Neural cell (in vitro differentiated cells): Measurements from ENCODE around the gene CADPS2.

Source experiments
- CTCF ChIP-seq: fragments of 450-650 bp; IDR thresholded peaks from 2 replicates; pipeline ENCODE4 v1.5.1; 2014; ENCODE audit warnings: antibody characterized with exemption, mild to moderate bottlenecking, moderate library complexity; ENCODE audit not compliant: poor library complexity, severe bottlenecking
- EP300 ChIP-seq: fragments of 450-650 bp; conservative IDR thresholded peaks from 2 replicates; pipeline ENCODE4 v1.6.1; 2014; ENCODE audit warnings: antibody characterized with exemption, mild to moderate bottlenecking, moderate library complexity; ENCODE audit not compliant: poor library complexity, severe bottlenecking
- EZH2 ChIP-seq: fragments of 200-600, 300-800 bp; shearing (Covaris generic), sonication (generic); IDR thresholded peaks from 2 replicates; pipeline ENCODE4 v1.6.1; 2014; ENCODE audit warnings: antibody characterized with exemption, low read length, borderline replicate concordance, mild to moderate bottlenecking; ENCODE audit not compliant: insufficient read depth, poor library complexity, severe bottlenecking
- SMC3 ChIP-seq: fragments of 450-650 bp; conservative IDR thresholded peaks from 2 replicates; pipeline ENCODE4 v1.6.1; 2014; ENCODE audit warnings: antibody characterized with exemption, mild to moderate bottlenecking, moderate library complexity; ENCODE audit not compliant: poor library complexity
- TAF1 ChIP-seq: IDR thresholded peaks from 2 replicates; pipeline ENCODE4 v1.6.1; 2012; ENCODE audit warnings: low read depth
- TF ChIP-seq, protein P1 (sequence below): IDR thresholded peaks from 2 replicates; pipeline ENCODE4 v1.6.1; 2012; ENCODE audit warnings: borderline replicate concordance

DNA sequence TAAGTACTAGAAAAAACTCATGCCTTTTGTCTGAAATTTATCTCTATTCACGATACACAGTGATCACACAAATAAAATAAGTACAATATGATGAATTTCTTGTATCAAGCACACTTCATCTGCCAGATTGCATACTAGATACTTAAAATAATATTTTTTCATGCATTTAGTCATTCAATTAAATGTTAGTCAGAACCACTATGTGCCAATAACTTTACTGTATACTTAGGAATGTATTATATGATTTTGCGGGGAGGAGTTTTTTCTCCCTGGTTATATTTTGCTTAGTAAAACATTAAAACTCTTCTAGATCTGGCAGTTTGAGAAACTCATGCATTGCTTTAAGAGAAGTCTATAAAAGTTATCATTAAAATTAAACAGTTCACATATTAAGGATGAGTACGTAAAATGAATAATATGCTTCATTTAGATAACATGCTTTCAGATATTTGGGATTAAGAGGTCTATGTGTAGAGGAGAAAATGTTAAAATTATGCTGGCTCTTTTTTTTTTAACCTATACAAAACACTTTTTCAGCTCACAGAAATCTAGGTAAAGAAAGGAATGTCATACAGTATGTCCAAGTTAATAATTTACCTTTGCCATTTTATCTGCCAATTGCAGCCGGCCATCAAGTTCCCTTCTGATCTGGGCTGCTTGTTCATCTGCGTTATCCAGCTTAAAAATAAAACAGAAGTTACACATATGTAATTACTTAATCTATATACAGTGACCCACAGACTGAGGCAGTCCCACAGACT, 257.4 kb downstream of the CADPS2 start:
- TF ChIP-seq, protein P1, sequence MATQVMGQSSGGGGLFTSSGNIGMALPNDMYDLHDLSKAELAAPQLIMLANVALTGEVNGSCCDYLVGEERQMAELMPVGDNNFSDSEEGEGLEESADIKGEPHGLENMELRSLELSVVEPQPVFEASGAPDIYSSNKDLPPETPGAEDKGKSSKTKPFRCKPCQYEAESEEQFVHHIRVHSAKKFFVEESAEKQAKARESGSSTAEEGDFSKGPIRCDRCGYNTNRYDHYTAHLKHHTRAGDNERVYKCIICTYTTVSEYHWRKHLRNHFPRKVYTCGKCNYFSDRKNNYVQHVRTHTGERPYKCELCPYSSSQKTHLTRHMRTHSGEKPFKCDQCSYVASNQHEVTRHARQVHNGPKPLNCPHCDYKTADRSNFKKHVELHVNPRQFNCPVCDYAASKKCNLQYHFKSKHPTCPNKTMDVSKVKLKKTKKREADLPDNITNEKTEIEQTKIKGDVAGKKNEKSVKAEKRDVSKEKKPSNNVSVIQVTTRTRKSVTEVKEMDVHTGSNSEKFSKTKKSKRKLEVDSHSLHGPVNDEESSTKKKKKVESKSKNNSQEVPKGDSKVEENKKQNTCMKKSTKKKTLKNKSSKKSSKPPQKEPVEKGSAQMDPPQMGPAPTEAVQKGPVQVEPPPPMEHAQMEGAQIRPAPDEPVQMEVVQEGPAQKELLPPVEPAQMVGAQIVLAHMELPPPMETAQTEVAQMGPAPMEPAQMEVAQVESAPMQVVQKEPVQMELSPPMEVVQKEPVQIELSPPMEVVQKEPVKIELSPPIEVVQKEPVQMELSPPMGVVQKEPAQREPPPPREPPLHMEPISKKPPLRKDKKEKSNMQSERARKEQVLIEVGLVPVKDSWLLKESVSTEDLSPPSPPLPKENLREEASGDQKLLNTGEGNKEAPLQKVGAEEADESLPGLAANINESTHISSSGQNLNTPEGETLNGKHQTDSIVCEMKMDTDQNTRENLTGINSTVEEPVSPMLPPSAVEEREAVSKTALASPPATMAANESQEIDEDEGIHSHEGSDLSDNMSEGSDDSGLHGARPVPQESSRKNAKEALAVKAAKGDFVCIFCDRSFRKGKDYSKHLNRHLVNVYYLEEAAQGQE, result no peak
- TF ChIP-seq CTCF, result no peak
- no peak for TF ChIP-seq TAF1
- no peak for TF ChIP-seq EP300
- no peak for TF ChIP-seq EZH2
- no peak for TF ChIP-seq SMC3
